HEK293T (cell line): Measurements from ENCODE around the gene FOXC1.

Experiments used
- CTCF ChIA-PET: fragments of 350-600 bp; formaldehyde crosslinking; extraction: SDS; loops from one replicate; lab custom pipeline; 2021; ENCODE audit warnings: antibody characterized with exemption, inconsistent platforms; lab: Yijun Ruan, JAX
- POLR2A ChIA-PET: fragments of 350-600 bp; formaldehyde crosslinking; extraction: SDS; loops from one replicate; lab custom pipeline; 2020; ENCODE audit warnings: antibody characterized with exemption, inconsistent platforms; lab: Yijun Ruan, JAX
- DNase-seq: peaks from one replicate; pipeline ENCODE4 v3.0.0; 2012; ENCODE audit warnings: mixed read lengths; ENCODE audit errors: extremely low spot score
- ARNT ChIP-seq: fragments of 450-650 bp; IDR thresholded peaks from 2 replicates; pipeline ENCODE4 v1.6.1; 2017; ENCODE audit warnings: mild to moderate bottlenecking
- BHLHE40 ChIP-seq: fragments of 450-650 bp; IDR thresholded peaks from 2 replicates; pipeline ENCODE4 v1.6.1; 2016; ENCODE audit warnings: mild to moderate bottlenecking, moderate library complexity, borderline replicate concordance
- CTBP1 ChIP-seq: fragments of 450-650 bp; IDR thresholded peaks from 2 replicates; pipeline ENCODE4 v1.6.1; 2016; ENCODE audit warnings: borderline replicate concordance
- ELF4 ChIP-seq: fragments of 450-650 bp; IDR thresholded peaks from 2 replicates; pipeline ENCODE4 v1.6.1; 2017; ENCODE audit warnings: antibody characterized with exemption
- FOXA1 ChIP-seq: fragments of 450-650 bp; IDR thresholded peaks from 2 replicates; pipeline ENCODE4 v1.6.1; 2016; ENCODE audit warnings: mild to moderate bottlenecking
- FOXK2 ChIP-seq: fragments of 450-650 bp; IDR thresholded peaks from 2 replicates; pipeline ENCODE4 v1.6.1; 2016; ENCODE audit warnings: mild to moderate bottlenecking
- FOXM1 ChIP-seq: fragments of 450-650 bp; IDR thresholded peaks from 2 replicates; pipeline ENCODE4 v1.6.1; 2017; ENCODE audit warnings: mild to moderate bottlenecking, borderline replicate concordance
- HDGF ChIP-seq: fragments of 450-650 bp; IDR thresholded peaks from 2 replicates; pipeline ENCODE4 v1.6.1; 2017; ENCODE audit warnings: antibody characterized with exemption, borderline replicate concordance
- L3MBTL2 ChIP-seq: fragments of 450-650 bp; conservative IDR thresholded peaks from 2 replicates; pipeline ENCODE4 v1.6.1; 2016; ENCODE audit warnings: mild to moderate bottlenecking
- LEF1 ChIP-seq: fragments of 450-650 bp; IDR thresholded peaks from 2 replicates; pipeline ENCODE4 v1.6.1; 2017; ENCODE audit warnings: mild to moderate bottlenecking, borderline replicate concordance
- NFRKB ChIP-seq: fragments of 450-650 bp; IDR thresholded peaks from 2 replicates; pipeline ENCODE4 v1.6.1; 2016; ENCODE audit warnings: mild to moderate bottlenecking, moderate library complexity
- SP1 ChIP-seq: fragments of 450-650 bp; IDR thresholded peaks from 2 replicates; pipeline ENCODE4 v1.6.1; 2017
- SUZ12 ChIP-seq: fragments of 450-650 bp; IDR thresholded peaks from 2 replicates; pipeline ENCODE4 v1.6.1; 2016; ENCODE audit warnings: mild to moderate bottlenecking
- TARDBP ChIP-seq: fragments of 450-650 bp; IDR thresholded peaks from 2 replicates; pipeline ENCODE4 v1.6.1; 2016
- ZNF384 ChIP-seq: fragments of 450-650 bp; IDR thresholded peaks from 2 replicates; pipeline ENCODE4 v1.6.1; 2016
- TF ChIP-seq, protein P1 (sequence below): fragments of 450-650 bp; IDR thresholded peaks from 2 replicates; pipeline ENCODE4 v1.6.1; 2016

FOXC1 gene

DNA sequence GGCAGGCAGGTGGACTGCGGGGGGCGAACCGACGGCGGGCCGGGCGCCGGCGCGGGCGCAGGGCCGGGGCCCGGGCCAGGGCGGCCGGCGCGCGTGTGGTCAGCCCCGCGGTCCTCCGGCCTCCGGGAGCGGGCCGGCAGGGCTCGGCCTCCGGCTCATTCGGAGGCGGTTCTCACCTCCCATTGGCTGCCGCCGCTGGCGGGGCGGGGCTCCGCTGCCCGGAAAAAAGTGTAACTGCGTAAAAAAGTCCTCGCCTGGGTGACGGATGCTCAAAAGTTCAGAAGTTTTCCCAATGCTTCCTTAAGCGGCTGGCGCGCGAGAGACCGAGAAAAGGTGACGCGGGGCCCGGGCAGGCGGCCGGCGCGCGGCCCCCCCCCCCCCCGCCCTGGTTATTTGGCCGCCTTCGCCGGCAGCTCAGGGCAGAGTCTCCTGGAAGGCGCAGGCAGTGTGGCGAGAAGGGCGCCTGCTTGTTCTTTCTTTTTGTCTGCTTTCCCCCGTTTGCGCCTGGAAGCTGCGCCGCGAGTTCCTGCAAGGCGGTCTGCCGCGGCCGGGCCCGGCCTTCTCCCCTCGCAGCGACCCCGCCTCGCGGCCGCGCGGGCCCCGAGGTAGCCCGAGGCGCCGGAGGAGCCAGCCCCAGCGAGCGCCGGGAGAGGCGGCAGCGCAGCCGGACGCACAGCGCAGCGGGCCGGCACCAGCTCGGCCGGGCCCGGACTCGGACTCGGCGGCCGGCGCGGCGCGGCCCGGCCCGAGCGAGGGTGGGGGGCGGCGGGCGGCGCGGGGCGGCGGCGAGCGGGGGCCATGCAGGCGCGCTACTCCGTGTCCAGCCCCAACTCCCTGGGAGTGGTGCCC, at the start of gene FOXC1:
TSS of gene FOXC1 (plus strand) at position 268 of the 849 bp plus-strand sequence. CDS start at position 799, 531 bp downstream.
- ChIA-PET CTCF (interaction anchor here (0.8 kb wide), 1 partner anchor 13 kb away, joined by 4 read pairs; no protein-coding TSS in a partner anchor), POLR2A (interaction anchor here (0.8 to 7.0 kb wide), 19 partner anchors 8 to 229 kb away, joined by 3 to 70 read pairs (median 5); no protein-coding TSS in a partner anchor)
- TF ChIP-seq FOXA1 (no peak), ARNT (peak; percentile 69), FOXM1 (peak; percentile 35; the same call in 1 of the 2 replicates), ZNF384 (no peak), NFRKB (no peak), L3MBTL2 (no peak), HDGF (no peak), SP1 (no peak), LEF1 (no peak), CTBP1 (no peak), ELF4 (peak; percentile 36; the same call in 1 of the 2 replicates), BHLHE40 (no peak), FOXK2 (no peak)
- TF ChIP-seq, protein P1, sequence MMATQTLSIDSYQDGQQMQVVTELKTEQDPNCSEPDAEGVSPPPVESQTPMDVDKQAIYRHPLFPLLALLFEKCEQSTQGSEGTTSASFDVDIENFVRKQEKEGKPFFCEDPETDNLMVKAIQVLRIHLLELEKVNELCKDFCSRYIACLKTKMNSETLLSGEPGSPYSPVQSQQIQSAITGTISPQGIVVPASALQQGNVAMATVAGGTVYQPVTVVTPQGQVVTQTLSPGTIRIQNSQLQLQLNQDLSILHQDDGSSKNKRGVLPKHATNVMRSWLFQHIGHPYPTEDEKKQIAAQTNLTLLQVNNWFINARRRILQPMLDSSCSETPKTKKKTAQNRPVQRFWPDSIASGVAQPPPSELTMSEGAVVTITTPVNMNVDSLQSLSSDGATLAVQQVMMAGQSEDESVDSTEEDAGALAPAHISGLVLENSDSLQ, result peak; percentile 60
- DNase-seq, result peak; percentile 77

DNA sequence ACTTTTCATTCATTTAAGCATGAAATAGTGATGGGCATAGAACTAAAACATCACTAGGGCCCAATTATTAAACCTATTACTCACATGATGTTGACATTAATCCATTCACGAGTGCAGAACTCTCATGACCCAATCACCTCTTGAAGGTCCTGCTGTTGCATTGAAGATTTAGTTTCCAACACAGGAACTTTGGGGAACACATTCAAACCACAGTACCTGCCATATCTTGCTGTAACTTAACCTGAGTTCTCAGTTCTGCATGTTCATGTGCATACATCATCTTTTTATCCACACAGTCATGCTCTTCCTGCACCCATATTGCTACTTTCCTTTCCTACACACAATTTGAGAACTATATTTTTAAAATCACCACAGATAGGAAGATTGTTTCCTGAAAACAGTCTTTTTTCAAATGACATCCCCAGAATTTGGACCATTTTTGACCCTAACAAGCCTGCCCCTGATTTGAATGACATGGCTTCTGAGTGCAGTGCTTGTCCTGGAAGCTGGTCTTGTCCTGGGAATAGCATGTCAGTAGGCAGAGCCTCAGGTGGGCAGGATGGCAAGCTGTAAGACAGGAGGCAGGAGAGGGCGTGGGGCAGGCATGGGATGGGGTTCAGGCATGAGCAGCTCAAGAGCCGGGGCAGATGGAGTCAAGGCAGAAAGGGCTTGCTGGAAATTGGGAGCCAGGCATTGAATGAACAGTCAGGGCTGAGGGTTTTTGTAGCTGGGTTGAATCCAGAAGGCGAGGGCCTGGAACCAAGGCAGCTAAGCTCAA, 49.2 kb upstream of the FOXC1 start:
- ChIA-PET CTCF (interaction anchor here (2.1 kb wide), 1 partner anchor 8 kb away, joined by 8 read pairs; no protein-coding TSS in a partner anchor), POLR2A (no interaction called here)
- no peak for DNase-seq
- TF ChIP-seq ZNF384, result no peak
- TF ChIP-seq SP1, result no peak
- TF ChIP-seq TARDBP, result no peak

DNA sequence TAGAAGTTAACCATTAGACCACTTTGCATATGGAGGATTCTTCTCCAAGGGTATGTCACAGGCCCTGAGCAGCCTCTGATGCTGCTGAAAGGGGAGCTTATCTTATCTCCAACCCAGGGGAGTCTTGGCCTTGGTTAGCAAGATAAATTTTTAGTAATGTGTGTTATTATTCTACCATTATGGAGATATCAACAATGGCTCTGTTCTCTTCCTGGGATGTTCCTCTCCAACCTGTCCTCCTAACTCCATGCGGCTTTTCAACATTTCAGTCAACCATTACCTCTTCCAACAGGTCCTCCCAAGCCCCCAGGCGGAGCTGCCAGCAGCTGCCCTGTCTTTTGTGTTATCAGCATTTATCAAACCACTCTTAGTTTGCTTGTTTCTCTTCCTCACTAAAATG, 48.4 kb upstream of the FOXC1 start:
- TF ChIP-seq ARNT (no peak), L3MBTL2 (no peak), TARDBP (no peak), FOXM1 (no peak)
- POLR2A ChIA-PET, result no interaction called here
- CTCF ChIA-PET, result interaction anchor here (0.7 to 2.1 kb wide), 2 partner anchors 9 to 732 kb away, joined by 3 to 8 read pairs; no protein-coding TSS in a partner anchor
- DNase-seq, result no peak

DNA sequence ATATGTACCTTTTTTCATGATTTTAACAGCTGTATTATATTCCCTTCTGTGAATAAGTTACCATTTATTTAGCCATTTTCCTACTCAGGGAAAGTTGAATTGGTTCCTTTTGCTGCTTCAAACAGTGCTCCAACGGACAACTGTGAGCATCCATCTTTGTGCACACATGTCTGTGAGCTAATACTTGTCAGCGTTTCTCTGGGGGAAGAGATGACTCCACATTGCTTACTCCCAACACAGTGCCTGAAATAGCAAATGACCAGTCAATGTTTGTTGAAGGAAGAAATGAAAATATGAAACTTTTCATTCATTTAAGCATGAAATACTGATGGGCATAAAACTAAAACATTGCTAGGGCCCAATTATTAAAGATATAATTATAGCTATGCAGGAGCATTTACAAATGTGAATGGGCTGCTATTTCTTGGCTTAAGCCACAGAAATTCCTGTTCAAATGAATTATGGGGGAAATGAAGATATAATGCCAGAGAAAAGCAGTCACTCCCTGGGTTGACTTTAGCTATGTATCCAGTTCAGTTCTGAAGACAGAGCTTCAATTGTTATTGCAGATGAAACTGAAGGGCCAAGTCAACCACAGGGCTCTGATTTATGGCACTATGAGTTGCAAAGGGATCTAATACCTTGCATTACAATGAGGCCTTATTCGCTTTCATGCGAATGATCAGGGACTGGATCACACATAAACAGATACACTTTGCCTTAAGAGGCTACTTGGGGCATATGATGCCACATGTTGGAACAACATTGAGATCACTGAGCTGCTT, 47.4 kb upstream of the FOXC1 start:
- no peak for DNase-seq
- POLR2A ChIA-PET, result no interaction called here
- CTCF ChIA-PET, result interaction anchor here (2.1 kb wide), 1 partner anchor 10 kb away, joined by 8 read pairs; no protein-coding TSS in a partner anchor
- TF ChIP-seq CTBP1 (no peak), SUZ12 (no peak), HDGF (no peak), LEF1 (no peak), L3MBTL2 (no peak), TARDBP (no peak), FOXK2 (no peak)

DNA sequence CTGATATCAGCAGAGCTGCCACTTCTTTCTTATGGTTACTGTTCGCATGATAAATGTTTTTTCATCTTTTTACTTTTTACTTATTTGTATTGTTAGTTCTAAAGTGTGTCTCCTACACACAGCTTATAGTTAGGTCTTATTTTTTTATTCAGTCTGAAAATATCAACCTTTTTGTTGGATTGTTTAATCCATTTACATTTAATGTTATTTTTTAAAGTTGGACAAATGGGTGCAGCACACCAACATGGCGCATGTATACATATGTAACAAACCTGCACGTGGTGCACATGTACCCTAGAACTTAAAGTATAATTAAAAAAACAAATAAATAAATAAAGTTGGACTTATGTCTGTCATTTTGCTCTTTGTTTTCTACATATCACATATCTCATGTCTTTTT, 40.3 kb upstream of the FOXC1 start:
- POLR2A ChIA-PET, result no interaction called here
- CTCF ChIA-PET, result no interaction called here
- no peak for DNase-seq
- no peak for TF ChIP-seq ELF4
- no peak for TF ChIP-seq LEF1
- no peak for TF ChIP-seq ARNT
- no peak for TF ChIP-seq FOXA1
- TF ChIP-seq NFRKB, result no peak
- no peak for TF ChIP-seq CTBP1
- no peak for TF ChIP-seq TARDBP

DNA sequence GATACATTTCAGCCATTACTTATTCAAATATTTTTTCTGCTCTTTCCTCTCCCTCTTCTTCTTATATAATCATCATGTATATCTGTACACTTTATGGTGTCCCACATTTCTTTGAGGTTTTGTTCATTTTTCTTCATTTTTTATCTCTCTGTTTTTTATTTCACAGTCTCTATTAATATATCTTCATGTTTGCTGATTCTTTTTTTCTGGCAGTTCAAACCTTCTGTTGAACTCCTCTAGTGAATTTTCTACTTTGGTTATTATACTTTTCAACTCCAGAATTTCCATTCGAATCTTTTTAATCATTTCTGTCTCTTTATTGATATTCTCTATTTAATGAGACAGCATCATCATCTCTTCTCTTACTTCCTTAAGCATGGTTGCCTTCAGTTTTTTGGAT, 38.9 kb upstream of the FOXC1 start:
- TF ChIP-seq TARDBP, result no peak
- no peak for TF ChIP-seq FOXA1
- no peak for TF ChIP-seq SUZ12
- no peak for TF ChIP-seq BHLHE40
- no peak for TF ChIP-seq LEF1
- TF ChIP-seq HDGF, result no peak
- TF ChIP-seq FOXM1, result no peak
- TF ChIP-seq CTBP1, result no peak
- TF ChIP-seq L3MBTL2, result no peak
- TF ChIP-seq, protein P1, result no peak
- no peak for TF ChIP-seq SP1
- no peak for DNase-seq
- ChIA-PET POLR2A (no interaction called here), CTCF (no interaction called here)
